ENCODE measurements around the gene LILRB3. TPM values are rescaled to one million over a fixed set of nuclear protein-coding genes. Genes with fewer than 3 reads are reported as not detected.

The LILRB3 gene
- polyA plus RNA-seq, 1 donor (not counting 4 experiments of a cell fraction or from before 2014, with no cell fraction given) = not detected

DNA sequence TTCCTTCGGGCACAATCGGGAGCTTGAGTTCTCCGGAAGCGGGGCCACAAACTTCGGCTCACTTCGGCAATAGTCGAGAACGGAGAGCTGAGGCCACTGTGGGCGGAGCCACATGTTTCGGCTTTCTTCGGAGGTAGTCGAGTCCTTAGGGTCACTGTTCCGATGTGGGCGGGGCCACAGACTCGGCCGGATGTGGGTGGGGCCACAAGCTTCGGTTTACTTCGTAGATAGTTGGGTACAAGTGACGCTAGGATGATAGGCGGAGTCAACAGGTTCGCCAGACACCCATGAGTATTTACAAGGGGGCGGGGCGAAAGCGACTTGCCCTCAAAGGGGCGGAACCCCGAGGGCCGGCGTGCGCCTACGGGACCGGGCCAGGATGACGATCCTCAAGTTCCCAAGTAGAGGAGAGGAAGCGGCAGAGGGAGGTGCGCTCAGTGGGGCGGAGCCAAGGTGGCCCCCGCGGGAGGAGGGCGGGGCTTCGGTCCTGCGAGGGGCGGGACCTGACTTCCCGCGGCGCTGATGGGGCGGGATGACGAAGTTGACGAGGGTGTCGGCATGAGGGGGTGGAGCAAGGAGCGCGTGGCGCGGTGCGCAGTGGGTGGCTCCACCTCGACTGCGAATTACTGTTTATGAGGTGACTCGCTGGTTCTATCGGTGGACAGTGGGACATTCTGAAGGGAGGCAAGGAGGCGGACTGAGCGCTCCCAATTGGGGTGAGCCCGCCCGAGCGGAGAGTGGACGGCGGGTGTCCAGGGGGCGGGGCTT is 32.9 kb downstream of the LILRB3 start:
- H3K9me1 ChIP-seq (ENCODE audit: control insufficient read depth, extremely low read depth, insufficient read depth, low read length) = no peaks in the 10 kb centered on the region
- H2AFZ ChIP-seq (ENCODE audit: control insufficient read depth, low read length) = peak overlapping the region; percentile 98
- H3K9ac ChIP-seq (ENCODE audit: control insufficient read depth, extremely low read depth, insufficient read depth, low read length) = peak overlapping the region; percentile 99
- dilution Hi-C loops (cut with MboI; ENCODE audit: extremely low pct_ligation_motif_present, low sequenced_read_pairs) = no loop called here
- FAIRE-seq = peak; percentile 94
- H3K4me1 ChIP-seq (ENCODE audit: control insufficient read depth, extremely low read depth, insufficient read depth, low read length) = peaks cover 15% of the 10 kb centered on the region
- TF ChIP-seq EZH2 (IDR thresholded peaks at IDR 0.05; ENCODE audit: low read length) = no peak
- TF ChIP-seq, protein P1, sequence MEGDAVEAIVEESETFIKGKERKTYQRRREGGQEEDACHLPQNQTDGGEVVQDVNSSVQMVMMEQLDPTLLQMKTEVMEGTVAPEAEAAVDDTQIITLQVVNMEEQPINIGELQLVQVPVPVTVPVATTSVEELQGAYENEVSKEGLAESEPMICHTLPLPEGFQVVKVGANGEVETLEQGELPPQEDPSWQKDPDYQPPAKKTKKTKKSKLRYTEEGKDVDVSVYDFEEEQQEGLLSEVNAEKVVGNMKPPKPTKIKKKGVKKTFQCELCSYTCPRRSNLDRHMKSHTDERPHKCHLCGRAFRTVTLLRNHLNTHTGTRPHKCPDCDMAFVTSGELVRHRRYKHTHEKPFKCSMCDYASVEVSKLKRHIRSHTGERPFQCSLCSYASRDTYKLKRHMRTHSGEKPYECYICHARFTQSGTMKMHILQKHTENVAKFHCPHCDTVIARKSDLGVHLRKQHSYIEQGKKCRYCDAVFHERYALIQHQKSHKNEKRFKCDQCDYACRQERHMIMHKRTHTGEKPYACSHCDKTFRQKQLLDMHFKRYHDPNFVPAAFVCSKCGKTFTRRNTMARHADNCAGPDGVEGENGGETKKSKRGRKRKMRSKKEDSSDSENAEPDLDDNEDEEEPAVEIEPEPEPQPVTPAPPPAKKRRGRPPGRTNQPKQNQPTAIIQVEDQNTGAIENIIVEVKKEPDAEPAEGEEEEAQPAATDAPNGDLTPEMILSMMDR (optimal IDR thresholded peaks at IDR 0.05 in 1 of 3, IDR thresholded peaks at IDR 0.05 in 1 of 3, conservative IDR thresholded peaks at IDR 0.05 in 1 of 3; ENCODE audit: extremely low read depth in 1 of 3, insufficient read depth in 2 of 3, low read length in 3 of 3) = no peak
- H3K27me3 ChIP-seq (ENCODE audit: control insufficient read depth, extremely low read depth, insufficient read depth, low read length) = no peaks in the 10 kb centered on the region
- H4K20me1 ChIP-seq (ENCODE audit: control insufficient read depth, extremely low read depth, insufficient read depth, low read length) = no peaks in the 10 kb centered on the region
- H3K27ac ChIP-seq (ENCODE audit: control insufficient read depth, insufficient read depth, low read length) = peak overlapping the region; percentile 99
- H3K4me3 ChIP-seq (ENCODE audit: control insufficient read depth in 2 of 3, extremely low read depth in 1 of 3, insufficient read depth in 2 of 3, low read depth in 1 of 3, low read length in 3 of 3) = peak overlapping the region; percentile 82 to 95 (median 87)
- peak; percentile 100 for DNase-seq (ENCODE audit: low read depth, low spot score)
- peaks cover 45% of the 10 kb centered on the region for H3K79me2 ChIP-seq (ENCODE audit: control insufficient read depth, insufficient read depth, low read length)
- peaks cover 18 to 20% of the 10 kb centered on the region in 2 experiments for H3K36me3 ChIP-seq (ENCODE audit: control insufficient read depth in 2 of 2, extremely low read depth in 1 of 2, insufficient read depth in 2 of 2, low read length in 2 of 2)
- peak overlapping the region; percentile 66 for H3K4me2 ChIP-seq (ENCODE audit: control insufficient read depth, extremely low read depth, insufficient read depth, low read depth, low read length)
- no peaks in the 10 kb centered on the region for H3K9me3 ChIP-seq (ENCODE audit: control insufficient read depth, low read depth, low read length)

DNA sequence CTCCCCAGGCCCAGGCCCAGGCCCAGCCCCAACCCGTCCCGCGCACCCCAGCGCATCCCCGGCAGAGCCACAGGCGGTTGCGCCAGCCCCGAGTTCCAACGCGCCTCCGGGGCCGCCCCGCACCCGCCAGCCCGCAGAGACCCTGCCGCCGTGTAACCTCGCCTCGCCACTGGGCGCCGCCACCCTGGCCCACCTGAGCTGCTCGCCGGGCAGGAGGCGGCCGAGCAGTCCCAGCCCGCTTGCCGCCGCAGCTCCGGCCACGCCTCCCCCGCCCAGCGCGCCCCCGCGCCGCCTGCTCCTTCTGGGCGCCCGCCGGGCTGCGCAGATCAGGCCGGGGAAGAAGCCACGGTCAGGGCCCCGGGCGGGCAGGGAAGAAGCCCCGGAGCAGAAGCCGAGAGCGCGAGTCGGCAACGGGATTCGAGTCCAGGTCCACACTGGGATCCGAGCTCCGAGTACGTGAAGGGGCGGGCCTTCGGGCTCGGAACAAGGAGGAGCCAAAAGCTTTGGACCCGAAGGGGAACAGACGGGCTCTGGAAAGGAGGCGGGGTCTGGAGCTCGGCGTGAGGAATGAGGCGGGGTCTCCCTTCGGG is 33.6 kb downstream of the LILRB3 start, which contains the start of gene MBOAT7:
MBOAT7 (minus strand) TSS at position 436 of the 590 bp plus-strand sequence. CDS start 1,072 bp downstream, outside the sequence.
- Histone ChIP-seq H3K27me3 (ENCODE audit: control insufficient read depth, extremely low read depth, insufficient read depth, low read length) (no peaks in the 10 kb centered on the region), H2AFZ (ENCODE audit: control insufficient read depth, low read length) (peak within 1 kb of the TSS; percentile 98), H3K79me2 (ENCODE audit: control insufficient read depth, insufficient read depth, low read length) (peaks cover 45% of the 10 kb centered on the region), H3K9me1 (ENCODE audit: control insufficient read depth, extremely low read depth, insufficient read depth, low read length) (no peaks in the 10 kb centered on the region), H3K9ac (ENCODE audit: control insufficient read depth, extremely low read depth, insufficient read depth, low read length) (peak within 1 kb of the TSS; percentile 99), H3K4me2 (ENCODE audit: control insufficient read depth, extremely low read depth, insufficient read depth, low read depth, low read length) (peak within 1 kb of the TSS; percentile 94), H3K9me3 (ENCODE audit: control insufficient read depth, low read depth, low read length) (no peaks in the 10 kb centered on the region), H3K4me3 (ENCODE audit: control insufficient read depth in 2 of 3, extremely low read depth in 1 of 3, insufficient read depth in 2 of 3, low read depth in 1 of 3, low read length in 3 of 3) (peak within 1 kb of the TSS; percentile 82 to 95 (median 87)), H3K36me3 (ENCODE audit: control insufficient read depth in 2 of 2, extremely low read depth in 1 of 2, insufficient read depth in 2 of 2, low read length in 2 of 2) (peaks cover 18 to 20% of the 10 kb centered on the region in 2 experiments), H4K20me1 (ENCODE audit: control insufficient read depth, extremely low read depth, insufficient read depth, low read length) (no peaks in the 10 kb centered on the region), H3K27ac (ENCODE audit: control insufficient read depth, insufficient read depth, low read length) (peak within 1 kb of the TSS; percentile 99), H3K4me1 (ENCODE audit: control insufficient read depth, extremely low read depth, insufficient read depth, low read length) (peaks cover 15% of the 10 kb centered on the region)
- FAIRE-seq (no peak), DNase-seq (ENCODE audit: low read depth, low spot score) (no peak)
- TF ChIP-seq, protein P1 (optimal IDR thresholded peaks at IDR 0.05 in 1 of 3, IDR thresholded peaks at IDR 0.05 in 1 of 3, conservative IDR thresholded peaks at IDR 0.05 in 1 of 3; ENCODE audit: extremely low read depth in 1 of 3, insufficient read depth in 2 of 3, low read length in 3 of 3) = peak in 2 of 3 experiments; percentile 8 to 54
- no peak for TF ChIP-seq EZH2 (IDR thresholded peaks at IDR 0.05; ENCODE audit: low read length)
- dilution Hi-C loops (cut with MboI; ENCODE audit: extremely low pct_ligation_motif_present, low sequenced_read_pairs) = no loop called here
